Measurements from ENCODE around the gene CACNB4. TPM values are rescaled to one million over a fixed set of nuclear protein-coding genes. Genes with fewer than 3 reads are reported as not detected.

The CACNB4 gene
- total RNA-seq, 1 donor from 2014 or later = 3.7 TPM

GRCh38 chr2:152065945-152066344 lies 32.9 kb downstream of the CACNB4 start:
- H3K4me1 ChIP-seq = peaks cover 0 to 6% of the 10 kb centered on the region in 2 donors

GRCh38 chr2:152064001-152064400 lies 34.8 kb downstream of the CACNB4 start:
- Histone ChIP-seq H3K4me3 (no peak overlapping the region), H3K9me3 (no peaks in the 10 kb centered on the region), H3K36me3 (no peaks in the 10 kb centered on the region), H3K4me1 (peaks cover 0 to 6% of the 10 kb centered on the region in 2 donors), H3K27ac (no peak overlapping the region), H3K27me3 (no peaks in the 10 kb centered on the region)
- intact Hi-C loops (cut with DNase I) = no loop called here
- TF ChIP-seq CTCF (IDR thresholded peaks at IDR 0.05) = no peak
- no peak for DNase-seq (ENCODE audit: low spot score in 2 of 2)

More at GRCh38 chr2:152065945-152066344, 32.9 kb downstream of the CACNB4 start:
- H3K36me3 ChIP-seq = no peaks in the 10 kb centered on the region
- no peaks in the 10 kb centered on the region for H3K27me3 ChIP-seq
- intact Hi-C loops (cut with DNase I) = no loop called here
- H3K9me3 ChIP-seq = no peaks in the 10 kb centered on the region
- no peak overlapping the region for H3K27ac ChIP-seq
- no peak for DNase-seq (ENCODE audit: low spot score in 2 of 2)
- no peak overlapping the region for H3K4me3 ChIP-seq
- no peak for TF ChIP-seq CTCF (IDR thresholded peaks at IDR 0.05)

- H3K27ac ChIP-seq = no peak overlapping the region
- H3K4me3 ChIP-seq = no peak overlapping the region
- TF ChIP-seq CTCF (IDR thresholded peaks at IDR 0.05) = no peak
- H3K9me3 ChIP-seq = no peaks in the 10 kb centered on the region
- no peaks in the 10 kb centered on the region for H3K27me3 ChIP-seq
- DNase-seq (ENCODE audit: low spot score in 2 of 2) = no peak
- intact Hi-C loops (cut with DNase I) = no loop called here
- peaks cover 0 to 6% of the 10 kb centered on the region in 2 donors for H3K4me1 ChIP-seq
- no peaks in the 10 kb centered on the region for H3K36me3 ChIP-seq
Measured at GRCh38 chr2:152063325-152063924, 35.4 kb downstream of the CACNB4 start.

- no peaks in the 10 kb centered on the region for H3K27me3 ChIP-seq
- no peaks in the 10 kb centered on the region for H3K36me3 ChIP-seq
- intact Hi-C loops (cut with DNase I) = no loop called here
- DNase-seq (ENCODE audit: low spot score in 2 of 2) = no peak
- no peak for TF ChIP-seq CTCF (IDR thresholded peaks at IDR 0.05)
- H3K4me1 ChIP-seq = peaks cover 0 to 6% of the 10 kb centered on the region in 2 donors
- H3K4me3 ChIP-seq = peak overlapping the region in 1 of 2 donors; percentile 20
- no peaks in the 10 kb centered on the region for H3K9me3 ChIP-seq
- no peak overlapping the region for H3K27ac ChIP-seq
Measured at GRCh38 chr2:152062125-152063091, 36.4 kb downstream of the CACNB4 start.

GRCh38 chr2:152061383-152061782 lies 37.5 kb downstream of the CACNB4 start:
- DNase-seq (ENCODE audit: low spot score in 2 of 2) = no peak
- TF ChIP-seq CTCF (IDR thresholded peaks at IDR 0.05) = no peak
- H3K9me3 ChIP-seq = no peaks in the 10 kb centered on the region
- no peak overlapping the region for H3K4me3 ChIP-seq
- H3K27me3 ChIP-seq = no peaks in the 10 kb centered on the region
- intact Hi-C loops (cut with DNase I) = no loop called here
- H3K27ac ChIP-seq = no peak overlapping the region
- peaks cover 0 to 6% of the 10 kb centered on the region in 2 donors for H3K4me1 ChIP-seq
- H3K36me3 ChIP-seq = no peaks in the 10 kb centered on the region
